Ammon's horn (tissue), 1 donor: ENCODE data around the gene REG1B.

Experiments
- DNase-seq: peaks from one replicate; pipeline ENCODE4 v3.0.0-alpha.2; 2016; ENCODE audit warnings: low spot score

REG1B gene, protein sequence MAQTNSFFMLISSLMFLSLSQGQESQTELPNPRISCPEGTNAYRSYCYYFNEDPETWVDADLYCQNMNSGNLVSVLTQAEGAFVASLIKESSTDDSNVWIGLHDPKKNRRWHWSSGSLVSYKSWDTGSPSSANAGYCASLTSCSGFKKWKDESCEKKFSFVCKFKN

DNA sequence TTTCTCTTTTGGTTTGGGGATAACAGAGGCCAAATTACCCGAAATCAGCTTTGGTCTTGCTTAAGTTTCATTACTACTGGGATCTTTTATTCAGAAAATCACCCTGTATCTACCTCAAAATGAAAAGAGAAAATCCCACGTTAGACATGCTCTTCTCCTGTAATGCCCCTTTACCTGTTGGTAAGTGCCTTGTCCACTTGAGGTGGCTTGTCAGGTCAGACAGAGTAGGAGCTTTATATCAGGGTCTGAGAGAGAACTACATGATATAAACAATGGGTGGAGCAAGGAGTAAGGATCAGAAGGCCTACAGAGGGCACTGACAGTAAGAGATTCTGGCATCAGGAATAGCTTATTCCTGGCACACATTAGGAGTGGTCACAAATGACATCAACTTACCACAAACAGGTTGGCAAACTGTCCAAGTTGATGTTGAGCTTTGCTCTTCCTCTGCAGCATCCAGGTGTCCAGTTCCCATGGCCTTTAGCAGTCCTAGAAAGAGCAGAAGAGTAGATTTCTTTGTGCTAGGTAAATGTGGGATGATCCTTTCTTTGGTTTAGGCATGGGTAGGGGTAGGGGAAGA, at the start of gene REG1B:
REG1B (minus strand) TSS at position 209 of the 580 bp plus-strand sequence. CDS start 381 bp downstream, outside the sequence.
- no peak for DNase-seq

DNA sequence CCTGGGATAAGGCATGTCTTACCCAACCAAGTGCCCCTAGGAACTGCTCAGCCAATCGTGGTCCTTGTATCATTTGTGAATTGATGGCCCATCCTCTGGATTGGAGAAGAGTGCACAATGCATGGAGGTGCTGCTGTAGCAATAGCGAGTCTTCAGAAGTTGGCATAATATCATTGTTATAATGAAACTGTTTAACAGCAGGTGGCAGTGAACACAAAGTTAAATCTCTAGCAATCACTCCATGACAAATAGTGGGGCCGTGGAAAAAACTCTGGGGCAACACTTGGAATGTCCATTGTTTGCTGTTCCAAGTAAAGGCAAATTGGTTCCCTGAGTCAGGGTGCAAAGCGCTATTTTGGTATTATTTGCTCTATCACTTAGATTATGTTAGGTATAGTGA, 43.9 kb upstream of the REG1B start:
- peak; percentile 7 for DNase-seq

DNA sequence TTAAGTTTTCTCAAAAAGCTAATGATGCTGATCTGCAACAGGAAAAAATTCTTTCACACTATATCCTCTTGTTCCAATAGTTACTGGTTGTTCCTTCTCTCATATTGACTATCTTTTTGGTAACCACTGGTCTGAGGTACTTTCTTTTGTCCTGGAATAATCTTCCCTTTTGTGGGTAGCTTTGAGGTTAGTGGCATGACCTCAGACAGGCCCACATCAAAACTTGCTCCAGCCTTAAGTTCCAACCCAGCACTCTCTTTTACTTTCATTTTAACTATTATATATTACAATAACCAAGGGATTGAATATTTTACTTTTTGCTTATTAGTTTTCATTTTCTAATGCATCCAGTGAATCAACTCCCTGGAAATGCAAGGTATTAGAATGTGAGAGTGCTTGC, 42.0 kb upstream of the REG1B start:
- DNase-seq, result no peak

DNA sequence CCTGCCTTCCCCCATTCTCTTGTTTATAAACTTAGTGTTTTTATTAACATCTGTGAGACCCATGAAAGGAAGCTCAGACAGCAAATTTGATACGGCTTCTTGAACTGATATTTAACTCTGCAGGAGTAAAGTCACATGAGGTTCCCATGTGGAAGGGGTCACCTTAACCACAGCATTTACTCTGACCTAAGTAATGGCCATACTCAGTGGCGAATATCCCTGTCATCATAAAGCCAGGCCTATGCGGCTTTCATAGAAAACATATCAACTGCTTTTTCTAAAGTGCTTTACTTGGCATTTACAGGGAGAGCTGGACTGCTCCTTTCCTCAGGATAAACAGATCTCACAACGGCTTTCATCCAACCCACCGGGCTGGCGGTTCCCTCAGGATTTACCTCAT, 41.5 kb upstream of the REG1B start:
- no peak for DNase-seq

DNA sequence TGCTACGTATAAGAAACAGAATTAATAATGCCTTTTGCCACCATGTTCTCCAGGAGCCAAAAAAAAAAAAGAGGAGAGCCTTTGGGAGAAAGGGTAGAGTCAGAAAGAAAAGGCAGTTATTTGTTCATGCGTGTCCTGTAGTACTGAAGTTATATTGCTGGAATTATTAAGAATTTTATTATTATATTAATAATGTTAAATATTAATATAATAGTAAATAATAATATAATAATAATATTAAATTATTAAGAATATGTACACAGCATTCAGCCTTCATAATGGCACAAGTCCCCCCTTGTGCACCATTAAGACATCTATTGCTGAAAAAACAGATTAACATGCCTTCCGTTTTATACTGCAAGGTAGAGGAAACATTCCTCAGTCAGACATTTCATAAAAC, 40.6 kb upstream of the REG1B start:
- DNase-seq, result no peak

DNA sequence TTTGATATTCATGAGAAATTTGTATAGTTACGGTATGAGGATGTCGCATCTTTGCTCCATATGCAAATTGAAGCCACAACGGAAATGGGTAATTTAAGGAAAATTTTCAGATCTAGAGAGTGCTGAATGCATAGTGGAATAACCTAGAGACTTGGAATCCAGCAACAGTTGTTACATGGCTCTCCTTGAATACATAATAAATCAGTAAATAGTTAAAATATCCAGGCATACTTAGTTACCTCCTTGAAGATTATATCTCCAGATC, 37.9 kb upstream of the REG1B start:
- no peak for DNase-seq

DNA sequence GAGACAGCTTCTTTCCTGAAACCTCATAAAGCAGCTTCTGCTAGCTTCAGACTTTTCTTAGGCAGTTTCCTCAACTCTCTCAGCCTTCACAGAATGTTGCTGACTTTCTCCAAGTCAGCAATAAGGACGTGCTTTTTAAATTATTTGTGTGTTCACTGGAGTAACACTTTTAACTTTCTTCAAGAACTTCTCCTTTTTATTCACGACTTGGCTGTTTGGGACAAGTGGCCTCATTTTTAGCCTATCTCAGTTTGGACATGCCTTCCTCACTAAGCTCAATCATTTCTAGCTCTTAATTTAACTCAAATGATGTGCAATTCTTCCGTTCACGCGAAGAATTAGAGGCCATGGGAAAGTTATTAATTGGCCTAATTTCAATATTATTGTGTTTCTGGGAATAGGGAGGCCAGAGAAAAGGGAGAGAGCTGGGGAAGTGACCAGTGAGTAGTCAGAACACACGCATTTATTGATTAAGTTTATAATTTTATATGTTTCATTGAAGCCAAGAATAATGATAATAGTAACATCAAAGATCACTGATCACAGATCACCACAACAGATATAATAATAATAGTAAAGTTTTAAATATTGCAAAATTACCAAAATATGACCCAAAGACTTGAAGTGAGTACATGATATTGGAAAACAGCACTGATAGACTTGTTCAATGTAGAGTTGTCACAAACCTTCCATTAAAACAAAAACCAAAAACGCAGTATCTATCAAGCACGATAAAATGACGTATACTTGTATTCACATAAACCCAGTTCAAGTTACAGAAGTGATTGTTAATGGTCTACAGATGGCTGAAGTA, 37.3 kb upstream of the REG1B start:
- no peak for DNase-seq

DNA sequence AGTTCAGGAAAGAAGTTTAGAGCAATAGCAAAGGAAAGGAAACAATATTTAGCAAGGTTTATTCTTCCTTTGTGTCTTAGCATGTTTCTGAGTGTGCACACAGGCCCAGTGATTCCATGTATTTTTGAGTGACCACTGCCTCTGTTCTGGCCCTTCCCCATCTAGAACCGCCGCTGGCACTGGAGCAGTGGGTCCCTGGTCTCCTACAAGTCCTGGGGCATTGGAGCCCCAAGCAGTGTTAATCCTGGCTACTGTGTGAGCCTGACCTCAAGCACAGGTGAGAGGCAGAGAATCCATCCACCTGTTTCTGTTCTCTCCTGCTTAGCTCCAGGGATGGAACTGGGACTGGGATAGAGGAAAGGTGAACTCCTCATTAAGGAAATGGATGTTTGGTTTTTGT, 34.9 kb upstream of the REG1B start:
- no peak for DNase-seq

DNA sequence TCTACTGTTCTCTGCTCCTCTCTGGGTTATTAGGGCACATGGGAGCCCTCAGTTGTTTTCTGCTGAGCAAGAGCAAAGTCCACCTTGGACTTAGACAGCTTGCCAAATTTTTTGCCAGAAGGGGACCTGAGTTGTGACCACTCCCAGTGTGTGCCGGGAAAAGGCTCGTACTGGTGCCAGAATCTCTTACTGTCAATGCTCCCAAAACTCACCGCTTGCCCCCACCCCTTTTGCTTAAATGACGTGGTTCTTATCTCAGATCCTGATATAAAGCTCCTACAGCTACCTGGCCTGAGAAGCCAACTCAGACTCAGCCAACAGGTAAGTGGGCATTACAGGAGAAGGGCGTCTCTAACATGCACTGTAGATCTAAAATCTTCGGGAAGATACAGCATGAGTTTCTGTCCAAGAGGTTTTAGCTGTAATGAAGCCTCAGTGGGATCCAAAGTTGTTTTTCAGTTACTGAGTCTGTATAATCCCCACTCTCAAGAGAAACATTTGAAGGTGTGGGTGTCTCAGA, 32.5 kb upstream of the REG1B start, which contains the start of gene REG1A:
REG1A (plus strand) TSS at position 295 of the 520 bp plus-strand sequence. CDS start 374 bp downstream, outside the sequence.
- DNase-seq, result no peak

DNA sequence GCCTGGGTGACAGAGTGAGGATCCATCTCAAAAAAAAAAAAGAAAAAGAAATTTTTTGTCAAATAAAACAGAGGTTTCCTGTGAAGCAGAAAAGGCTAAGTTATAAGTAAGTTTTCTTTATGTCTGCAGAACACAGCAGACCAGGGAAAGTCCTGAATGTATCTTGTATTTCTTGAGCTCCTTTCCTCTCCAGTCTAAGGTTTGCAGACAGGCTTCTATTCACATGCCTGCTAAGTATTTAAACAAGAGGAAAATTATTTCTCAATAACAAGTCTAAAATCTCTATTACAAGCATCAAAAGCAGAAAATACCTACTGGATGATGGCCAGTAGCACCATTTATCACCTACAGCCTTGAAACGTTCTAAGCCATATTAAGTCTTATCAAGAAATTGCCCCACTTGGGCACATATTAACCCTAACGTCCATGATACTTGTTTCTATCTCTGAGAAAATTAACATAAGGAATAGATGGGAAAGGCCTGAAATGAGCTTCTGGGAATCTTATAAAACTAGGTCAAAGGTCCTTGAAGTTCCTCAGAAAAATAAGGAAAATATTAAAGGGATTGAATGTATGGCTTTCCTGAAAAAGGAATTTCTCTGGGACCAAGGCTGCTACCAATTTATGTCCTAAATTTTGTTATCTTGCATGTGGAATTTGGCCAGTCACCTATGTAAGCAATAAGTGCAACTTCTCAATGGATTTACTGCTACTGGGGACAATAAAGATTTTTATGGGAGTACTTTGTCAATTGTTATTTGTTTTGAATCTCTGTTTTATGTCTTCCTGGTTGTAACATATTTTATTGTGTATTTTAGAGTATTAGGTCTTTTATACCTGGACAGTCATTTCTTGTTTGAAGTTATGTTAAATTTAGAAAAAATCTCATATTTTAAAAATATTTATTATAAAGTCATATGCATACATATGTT, 29.5 kb upstream of the REG1B start:
- no peak for DNase-seq

DNA sequence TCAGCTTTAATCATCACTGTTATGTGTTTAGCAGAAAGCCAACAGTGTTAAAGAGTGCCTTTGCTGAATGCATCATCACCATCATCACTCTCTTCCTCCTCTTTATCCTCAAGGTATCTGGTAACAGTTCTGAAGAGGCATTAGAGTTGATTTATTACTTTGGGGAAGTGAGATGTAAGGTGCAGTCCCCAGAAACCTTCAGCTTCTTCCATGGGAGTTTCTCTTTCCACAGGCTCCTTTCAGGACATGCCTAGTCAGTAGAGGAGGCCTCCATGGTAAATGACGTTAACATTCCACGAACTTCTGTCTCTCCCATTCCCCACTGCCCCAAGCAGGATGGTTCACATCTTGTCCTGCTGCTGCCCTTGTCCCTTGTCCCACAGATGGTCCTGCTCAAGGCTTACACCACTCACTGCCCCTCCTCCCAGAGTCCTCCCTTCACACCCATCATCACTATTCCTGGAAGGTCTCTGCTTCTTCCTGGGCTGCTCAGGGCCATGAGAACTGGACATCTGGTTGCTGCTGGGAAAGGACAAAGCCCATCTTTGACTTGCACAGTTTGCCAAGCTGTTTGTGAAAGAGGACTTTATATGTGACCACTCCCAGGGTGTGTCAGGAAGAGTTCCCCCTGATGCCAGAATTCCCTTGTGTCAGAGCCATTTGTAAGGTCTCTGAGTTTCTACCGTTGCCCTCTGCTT, 27.2 kb upstream of the REG1B start:
- no peak for DNase-seq

DNA sequence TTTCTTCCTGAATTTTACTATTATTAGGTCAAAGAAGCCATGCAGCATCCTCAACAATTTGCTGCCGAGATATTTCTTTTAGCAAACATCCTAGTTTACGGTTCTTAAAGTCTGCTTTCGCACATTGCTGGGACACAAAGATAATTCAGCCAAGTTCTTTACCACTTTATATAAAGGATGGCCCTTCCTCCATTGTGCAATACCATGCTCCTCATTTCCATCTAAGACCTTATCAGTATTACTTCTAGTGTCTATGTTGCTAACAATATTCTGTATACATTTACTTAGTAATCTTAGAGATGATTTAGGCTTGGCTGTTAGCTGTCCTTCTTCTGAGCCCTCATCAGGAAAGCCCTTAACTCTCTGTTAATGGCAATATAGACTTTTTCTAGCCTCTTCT, 24.5 kb upstream of the REG1B start:
- no peak for DNase-seq

DNA sequence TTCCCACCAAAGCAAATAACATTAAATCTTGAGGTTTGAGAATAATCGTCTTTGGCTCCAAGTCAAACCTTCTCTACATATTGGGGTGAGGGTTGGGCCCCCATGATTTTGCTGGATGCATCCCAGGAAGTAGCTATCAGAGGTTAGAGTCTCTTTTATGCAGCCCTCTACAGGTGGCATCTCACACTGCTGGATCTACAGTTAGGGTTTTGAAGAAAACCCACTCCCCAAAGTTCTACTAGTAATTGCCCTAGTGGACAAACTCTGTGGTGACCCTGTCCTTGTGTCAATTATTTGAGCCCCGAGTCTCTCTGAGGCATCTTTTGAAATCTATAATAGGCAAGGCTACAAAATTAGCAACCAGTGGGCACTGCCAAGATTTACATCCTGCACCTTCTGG, 17.5 kb upstream of the REG1B start:
- no peak for DNase-seq

DNA sequence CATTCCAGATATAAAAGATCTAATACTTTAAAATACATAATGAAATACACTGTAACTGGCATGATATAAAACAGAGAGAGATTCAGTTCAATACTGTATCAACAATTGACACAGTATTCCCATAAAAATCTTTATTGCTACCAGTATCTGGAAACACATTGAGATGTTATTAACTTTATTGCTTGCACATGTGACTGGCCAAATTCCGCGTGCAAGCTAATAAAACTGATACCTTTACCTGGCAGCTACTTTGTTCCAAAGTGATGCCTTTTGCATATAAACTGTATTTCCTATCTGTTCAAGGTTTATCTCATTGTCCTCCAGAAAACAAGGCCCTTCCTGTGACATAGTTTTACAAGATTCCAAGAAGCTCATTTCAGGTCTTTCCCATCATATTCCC, 15.4 kb upstream of the REG1B start:
- no peak for DNase-seq

DNA sequence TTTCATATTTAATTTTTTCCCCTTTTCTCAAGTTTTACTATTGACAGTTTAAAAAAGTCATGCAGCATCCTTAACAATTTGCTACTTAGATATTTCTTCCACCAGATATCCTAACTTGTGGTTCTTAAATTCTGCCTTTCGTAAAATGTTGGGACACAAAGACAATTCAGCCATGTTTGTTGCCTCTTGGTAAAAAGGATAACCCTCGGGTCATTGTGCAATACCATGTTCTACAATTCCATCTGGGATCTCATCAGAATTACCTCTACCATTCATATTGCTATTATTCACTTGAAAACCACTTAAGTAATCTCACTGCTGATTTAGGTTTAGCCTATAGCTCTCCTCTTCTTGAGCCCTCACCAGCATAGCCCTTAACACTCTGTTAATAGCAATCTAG, 13.2 kb upstream of the REG1B start:
- DNase-seq, result no peak

DNA sequence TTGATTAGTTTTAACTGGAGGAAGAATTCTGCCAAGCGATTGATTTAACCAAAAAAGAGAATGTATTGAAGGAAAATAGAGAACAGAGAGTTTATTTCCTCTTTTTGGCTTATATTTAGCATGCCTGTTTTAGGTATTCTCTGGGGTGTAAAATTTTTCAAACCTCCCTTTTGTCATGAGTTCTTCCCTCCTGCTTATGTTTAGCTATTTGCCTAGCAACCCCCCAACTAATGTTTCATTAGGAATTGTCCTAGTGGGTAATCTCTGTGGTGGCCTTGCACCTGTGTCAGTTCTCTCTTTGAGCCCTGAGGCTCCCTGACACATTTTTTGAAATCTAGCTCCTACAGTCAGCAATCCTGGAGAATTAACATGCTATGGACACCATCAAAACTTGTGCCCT, 12.5 kb upstream of the REG1B start:
- no peak for DNase-seq

DNA sequence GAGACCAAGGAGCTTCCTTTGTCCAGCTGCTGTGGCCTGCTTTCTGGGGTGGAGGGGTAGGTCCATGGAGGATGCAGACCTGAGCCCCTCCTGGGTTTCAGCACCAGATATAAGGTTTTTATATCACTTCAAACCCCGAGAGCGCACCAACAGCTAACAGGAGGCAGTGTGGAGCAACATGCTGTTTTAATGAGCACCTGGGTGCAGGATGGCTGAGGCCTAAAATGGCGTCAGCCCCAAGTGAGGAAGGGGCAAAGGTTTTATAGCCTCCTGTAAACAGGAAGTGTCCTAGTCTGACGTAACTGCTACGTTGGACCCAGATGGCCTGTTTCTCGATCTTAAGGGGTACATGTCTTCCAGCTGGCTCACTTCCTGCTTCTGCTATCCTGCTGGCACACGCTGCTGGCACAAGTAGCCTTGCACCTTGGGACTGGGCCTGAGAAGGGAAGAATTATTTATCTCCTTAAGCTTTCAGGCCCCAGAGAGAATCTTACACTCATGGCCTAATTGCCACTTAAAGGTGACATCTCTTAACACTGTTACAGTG, 11.4 kb upstream of the REG1B start:
- DNase-seq, result no peak

DNA sequence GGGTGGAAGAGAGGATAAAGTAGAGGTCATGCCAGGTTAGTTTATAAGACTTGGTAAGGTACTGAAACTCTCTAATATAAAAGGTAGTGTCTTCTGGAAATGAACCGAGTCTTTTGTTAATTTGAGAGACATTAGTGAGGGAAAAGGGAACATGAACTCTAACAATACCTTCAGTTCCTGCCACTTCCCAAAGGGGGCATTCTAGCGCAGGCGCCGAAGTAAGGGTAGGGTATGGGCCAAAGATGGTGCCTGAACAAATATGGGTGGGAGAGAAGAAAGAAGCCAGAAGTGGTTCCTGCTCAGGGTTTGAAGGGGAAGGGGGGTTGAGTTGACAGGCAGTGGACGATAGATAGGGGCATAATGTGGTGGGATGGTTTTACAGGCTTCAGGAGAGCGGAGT, 10.1 kb upstream of the REG1B start:
- DNase-seq, result no peak

DNA sequence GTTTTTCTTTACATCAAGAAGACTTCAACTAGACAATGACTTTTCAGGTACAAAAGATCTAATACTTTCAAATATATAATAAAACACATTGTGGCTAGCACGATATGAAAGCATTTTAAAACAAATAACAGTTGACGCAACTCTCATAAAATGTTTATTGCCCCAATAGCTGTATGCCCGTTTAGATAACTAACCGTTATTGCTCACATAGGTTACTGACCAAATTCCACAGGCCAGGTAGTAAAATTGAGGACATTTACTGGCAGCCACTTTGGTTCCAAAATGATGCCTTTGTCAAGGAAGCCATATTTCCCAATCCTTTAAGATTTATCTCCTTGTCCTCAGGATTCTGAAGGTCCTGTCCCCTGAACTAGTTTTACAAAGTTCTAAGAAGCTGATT, 2.9 kb upstream of the REG1B start:
- DNase-seq, result no peak

DNA sequence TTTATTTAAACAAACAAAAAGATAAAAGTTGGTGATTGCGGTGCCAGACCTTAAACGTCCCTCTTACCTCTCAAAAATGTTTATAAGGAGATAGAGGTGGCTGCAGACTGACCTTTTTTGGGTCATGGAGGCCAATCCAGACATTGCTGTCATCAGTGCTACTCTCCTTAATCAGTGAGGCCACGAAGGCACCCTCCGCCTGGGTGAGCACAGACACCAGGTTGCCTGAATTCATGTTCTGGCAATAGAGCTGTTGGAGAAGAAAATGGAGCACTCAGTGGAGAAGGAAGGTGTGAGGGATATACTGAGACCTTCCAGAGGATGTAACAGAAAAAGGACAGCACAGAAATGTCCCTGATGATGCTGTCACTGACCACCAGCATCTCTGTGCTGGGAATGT, 1.5 kb downstream of the REG1B start:
- no peak for DNase-seq

DNA sequence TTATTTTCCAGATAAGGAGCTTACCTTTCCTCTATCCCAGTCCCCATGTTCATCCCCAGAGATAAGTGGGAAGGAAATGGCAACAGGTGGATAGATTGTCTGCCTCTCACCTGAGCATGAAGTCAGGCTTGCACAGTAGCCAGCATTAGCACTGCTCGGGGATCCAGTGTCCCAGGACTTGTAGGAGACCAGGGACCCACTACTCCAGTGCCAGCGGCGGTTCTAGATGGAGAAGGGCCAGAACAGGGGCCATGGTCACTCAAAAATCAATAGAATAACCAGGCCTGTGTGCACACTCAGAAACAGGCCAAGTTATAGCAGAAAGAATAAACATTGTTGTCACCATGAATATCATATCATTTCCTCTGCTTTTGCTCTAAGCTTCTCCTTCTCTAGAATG, 2.4 kb downstream of the REG1B start:
- DNase-seq, result no peak
